HG03565 (cell line): ENCODE measurements around the gene OSTF1.
A peak's percentile ranks its signal among the peaks of the same experiment; 100 is the strongest.

Experiments used
- ATAC-seq: cut with Tn5 transposase; IDR thresholded peaks from one replicate; pipeline ENCODE4 v1.9.1; 2021; ENCODE audit warnings: mild to moderate bottlenecking, moderate library complexity; ENCODE audit not compliant: unreplicated experiment

OSTF1 gene

DNA sequence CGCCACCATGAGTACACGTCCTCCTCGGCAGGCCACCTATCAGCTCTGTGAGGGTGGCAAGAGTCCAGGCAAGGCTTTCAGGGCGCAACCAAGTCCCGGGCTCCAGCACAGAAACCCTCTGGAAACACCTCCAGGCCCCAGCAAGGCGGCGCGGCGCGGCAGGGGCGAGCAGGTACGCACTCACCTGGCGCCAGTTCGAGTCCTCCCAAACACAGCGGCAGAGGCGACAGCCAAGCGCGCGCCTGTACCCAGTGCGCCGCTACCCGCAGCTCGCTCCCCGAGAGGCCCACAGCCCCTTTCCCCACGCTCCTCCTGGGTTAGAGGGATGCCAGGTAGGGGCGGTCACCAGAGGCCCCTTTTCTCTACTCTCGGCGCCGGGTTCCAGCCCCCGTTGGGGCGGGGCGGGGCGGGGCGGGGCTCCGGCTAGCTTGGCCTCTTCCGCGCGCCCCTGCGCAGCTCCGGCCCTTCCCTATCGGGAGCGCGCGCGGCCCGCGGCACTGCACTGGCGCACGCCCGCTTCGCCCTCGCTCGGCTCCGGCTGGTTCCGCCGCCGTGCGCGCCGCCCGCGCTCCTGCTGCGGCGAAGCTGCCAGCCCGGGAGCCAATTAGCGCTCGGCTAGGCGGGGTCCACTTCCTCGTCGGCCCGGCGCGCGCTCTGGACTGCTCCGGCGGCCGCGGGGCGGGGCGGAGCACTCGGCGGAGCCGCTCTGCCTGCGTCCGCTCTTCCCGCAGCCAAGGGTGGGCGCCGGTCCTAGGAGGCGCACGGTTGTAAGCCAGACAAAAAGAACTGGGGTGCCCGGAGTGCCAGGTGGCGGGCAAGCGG lies at the start of gene OSTF1, which contains the start of gene NMRK1:
Gene OSTF1, plus strand, starts transcription at position 691 of the 822 bp plus-strand sequence. CDS start 179 bp downstream, outside the sequence.
Gene NMRK1, minus strand, starts transcription at position 332 of the 822 bp plus-strand sequence. CDS start 5,040 bp downstream, outside the sequence.
- peak; percentile 89 for ATAC-seq

GRCh38 chr9:75039009-75039408 lies 49.3 kb upstream of the OSTF1 start:
- no peak for ATAC-seq

DNA sequence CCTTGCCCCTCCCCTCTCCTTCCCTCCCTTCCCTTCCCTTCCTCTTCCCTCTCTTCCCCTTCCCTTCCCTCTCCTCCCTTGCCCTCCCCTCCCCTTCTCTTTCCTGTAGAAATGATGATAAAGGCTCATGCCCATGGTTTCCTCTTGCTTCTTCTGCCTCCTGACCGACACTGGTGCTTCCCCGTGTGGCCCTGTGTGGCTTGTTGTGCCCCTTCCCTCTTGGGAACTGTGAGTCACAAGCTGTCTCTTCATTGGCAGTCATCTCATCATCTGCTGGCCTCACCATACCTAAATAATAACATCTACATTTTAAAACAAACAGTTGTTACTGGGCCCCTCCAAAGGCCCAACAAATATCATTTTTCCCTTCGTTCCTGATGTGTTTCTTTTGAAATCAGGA lies 48.5 kb upstream of the OSTF1 start:
- ATAC-seq, result no peak

GRCh38 chr9:75041041-75041440 lies 47.3 kb upstream of the OSTF1 start:
- ATAC-seq, result no peak

DNA sequence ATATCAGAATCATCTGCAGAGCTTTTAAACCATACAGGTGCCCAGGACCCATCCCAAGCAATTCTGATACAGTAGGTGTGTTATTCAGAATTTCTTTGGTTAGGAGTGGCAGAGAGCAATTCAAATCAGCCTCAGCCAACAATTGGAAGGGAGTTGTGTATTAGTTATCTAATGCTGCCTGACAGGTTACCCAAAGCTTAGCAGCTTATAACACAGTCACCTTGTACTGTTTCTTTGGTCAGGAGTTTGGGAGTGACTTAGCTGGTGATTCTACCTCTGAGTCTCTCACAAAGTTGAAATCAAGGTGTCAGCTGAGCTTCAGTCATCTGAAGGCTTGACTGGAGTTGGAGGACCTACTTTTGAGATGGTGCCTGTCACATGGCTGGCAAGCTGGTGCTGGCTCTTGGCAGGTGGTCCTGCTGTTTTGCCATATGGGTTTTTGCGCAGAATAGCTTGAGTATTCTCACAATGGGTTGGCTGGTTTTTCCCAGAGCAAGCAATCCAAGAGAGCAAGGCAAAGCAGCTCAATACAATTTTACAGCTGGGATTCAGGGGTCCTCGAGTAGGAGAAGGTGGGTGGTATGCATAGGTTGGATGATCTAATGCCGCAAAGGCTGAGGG lies 41.5 kb upstream of the OSTF1 start:
- ATAC-seq, result no peak

DNA sequence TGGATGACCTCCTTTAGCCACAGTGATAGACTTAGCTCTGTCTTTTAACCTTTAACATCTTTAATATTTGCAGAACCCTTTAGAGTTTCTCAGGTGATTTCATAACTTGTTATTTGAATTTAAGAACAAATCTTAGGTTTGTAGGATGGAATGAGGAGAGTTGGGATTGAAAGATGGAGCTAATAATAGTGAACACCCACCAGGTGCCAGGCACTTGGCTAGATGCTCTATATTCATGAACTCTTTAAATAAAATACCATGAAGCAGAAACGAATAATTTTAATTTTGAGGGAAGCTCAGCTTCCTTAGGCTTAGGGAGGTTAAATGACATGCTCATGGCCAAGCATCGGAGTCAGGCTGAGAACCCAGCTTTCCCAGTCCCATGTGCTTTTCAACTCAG lies 40.8 kb upstream of the OSTF1 start:
- ATAC-seq, result no peak

DNA sequence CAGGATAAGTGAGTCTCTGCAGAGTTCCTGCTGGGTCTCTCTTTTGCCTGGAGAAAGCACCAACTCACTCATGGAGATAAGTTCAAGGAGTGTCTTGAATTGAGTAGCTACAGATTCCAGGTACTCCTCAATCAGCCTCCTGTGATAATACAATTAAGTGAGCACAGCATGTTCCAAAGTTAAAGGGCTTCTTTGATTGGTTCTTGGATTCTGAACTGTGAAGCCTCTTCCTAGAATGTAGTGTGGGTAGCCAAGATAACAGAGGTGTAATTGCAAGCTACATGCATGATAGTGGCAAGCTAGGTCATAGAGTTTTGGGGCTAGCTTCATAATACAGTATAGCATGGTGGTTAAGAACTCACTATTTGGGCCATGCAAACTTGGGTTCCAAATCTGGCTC lies 37.0 kb upstream of the OSTF1 start:
- ATAC-seq, result no peak

- peak; percentile 98 for ATAC-seq
These were observed 34.4 kb upstream of the OSTF1 start for GRCh38 chr9:75053869-75054268.

- no peak for ATAC-seq
These were observed 33.8 kb upstream of the OSTF1 start for GRCh38 chr9:75054368-75055001.

GRCh38 chr9:75061169-75061568 lies 27.1 kb upstream of the OSTF1 start:
- no peak for ATAC-seq

DNA sequence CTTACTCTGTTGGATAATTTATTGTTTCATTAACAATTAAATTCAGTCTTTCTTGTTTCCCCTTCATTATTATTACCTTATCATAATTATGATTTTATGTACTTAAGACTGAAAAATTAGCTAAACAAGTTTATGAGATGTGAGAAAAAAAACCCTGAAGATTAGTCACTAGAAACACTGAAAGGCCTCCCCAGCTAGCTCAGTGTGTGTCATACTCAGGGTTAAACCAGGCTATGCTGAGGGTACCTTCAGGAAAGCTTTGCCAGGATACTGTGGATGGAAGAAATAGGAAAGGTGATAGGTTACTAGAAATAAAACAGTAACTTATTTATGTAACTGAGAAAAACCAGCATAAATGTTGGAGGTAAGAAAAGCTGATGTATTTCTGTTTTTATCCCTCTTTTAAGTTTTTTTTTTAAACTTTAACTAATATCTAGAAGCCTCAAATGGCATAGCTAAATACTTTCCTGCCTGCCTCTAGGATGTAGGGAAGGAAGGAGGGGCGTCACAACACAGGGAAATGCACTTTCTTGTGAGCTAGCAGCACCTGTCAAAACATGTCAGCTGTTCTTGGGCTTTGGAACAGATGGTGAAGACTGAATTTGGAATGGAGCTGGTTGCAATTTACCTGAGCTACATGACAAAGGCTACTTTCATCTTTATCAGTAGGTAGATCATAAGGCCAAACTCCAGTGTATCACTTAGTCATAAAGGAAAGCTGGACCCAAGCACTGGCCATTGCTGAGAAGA lies 24.6 kb upstream of the OSTF1 start:
- ATAC-seq, result no peak

DNA sequence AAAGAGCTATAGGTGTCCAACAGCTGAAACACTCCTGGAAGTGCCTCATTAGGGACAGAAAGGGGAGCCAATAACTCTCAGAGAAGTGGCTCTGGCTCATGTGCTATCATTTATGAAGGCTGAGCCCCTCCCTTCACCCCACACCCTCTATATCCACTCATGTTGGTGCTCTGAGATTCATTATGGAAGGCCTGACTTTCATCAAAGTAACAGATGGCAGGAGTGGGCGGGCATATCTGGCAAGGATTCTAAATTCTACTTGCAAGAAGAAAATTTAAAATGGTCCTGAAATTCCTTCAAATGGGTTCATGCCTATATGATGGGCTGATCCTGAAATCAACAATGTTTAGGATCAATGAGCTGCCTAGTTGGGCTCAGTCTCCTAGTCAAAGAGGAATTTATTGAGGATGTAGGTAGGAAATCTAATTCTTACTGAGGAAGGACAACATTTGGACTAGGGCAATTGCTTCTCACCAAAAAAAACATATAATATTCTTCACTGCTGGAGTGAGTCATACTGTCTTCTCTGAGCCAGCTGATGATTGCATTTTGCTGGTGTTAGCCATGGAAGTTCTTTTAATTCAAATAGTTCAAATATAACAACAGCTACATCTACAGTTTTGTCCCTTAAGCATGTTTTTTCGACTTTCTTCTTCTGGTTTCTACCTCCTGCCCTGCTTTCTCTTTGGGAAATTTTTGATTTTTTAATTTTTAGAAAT lies 23.8 kb upstream of the OSTF1 start:
- ATAC-seq, result no peak

- no peak for ATAC-seq
These were observed 22.8 kb upstream of the OSTF1 start for GRCh38 chr9:75065510-75065909.

DNA sequence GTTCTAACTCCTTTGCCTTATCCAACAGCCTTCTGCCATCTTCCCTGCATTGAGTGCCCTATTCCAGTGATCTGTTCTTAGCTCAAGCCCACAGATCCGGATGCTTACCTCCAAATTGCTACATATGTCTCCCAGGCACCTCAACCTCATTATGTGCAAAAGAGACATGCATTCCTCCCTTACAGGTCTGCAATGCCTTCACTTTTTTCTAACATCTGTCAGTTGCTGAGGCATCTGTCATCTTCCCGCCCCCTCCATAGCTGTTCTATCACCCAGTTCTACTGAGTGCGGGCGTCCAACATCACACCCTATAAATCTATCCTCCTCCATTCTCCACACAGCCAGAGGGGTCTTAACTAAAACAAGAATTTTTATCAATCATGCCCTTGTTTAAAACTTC lies 20.4 kb upstream of the OSTF1 start:
- no peak for ATAC-seq

DNA sequence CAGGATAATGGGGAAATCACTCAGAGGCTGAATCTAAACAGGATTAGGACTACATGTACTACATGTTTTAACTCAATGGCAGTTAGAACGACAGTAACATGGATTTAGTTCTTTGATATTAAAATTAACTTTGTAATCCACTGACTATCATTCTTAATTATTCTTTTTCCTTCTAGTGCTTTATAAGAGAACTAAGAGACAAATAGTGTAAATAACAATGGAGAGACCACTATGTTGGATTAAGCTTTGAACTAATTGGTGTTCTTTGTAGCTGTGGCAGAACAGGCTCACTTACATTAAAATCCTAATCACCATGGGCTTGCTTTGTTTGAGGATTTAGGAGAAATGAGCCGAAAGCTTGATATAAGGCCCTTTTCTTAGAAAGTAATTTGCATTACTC lies 19.1 kb upstream of the OSTF1 start:
- ATAC-seq, result no peak

GRCh38 chr9:75071530-75072122 lies 16.7 kb upstream of the OSTF1 start:
- peak; percentile 61 for ATAC-seq

DNA sequence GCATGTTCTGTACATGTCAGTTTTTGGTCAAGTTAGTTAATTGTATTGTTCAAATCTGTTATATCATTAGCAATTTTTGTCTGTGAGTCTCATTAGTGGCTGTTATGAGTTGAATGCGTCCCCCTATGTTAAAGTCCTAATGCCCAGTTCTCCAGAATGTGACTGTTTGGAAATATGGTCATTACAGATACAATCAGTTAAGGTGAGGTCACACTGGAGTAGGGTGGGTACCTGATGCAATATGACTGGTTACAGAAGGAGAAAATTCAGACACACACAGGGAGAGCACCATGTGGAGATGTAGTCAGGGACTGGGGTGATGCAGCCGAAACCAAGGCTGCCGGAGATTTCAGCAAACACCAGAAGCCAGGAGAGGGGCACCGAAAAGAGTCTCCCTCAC lies 15.4 kb upstream of the OSTF1 start:
- ATAC-seq, result no peak

DNA sequence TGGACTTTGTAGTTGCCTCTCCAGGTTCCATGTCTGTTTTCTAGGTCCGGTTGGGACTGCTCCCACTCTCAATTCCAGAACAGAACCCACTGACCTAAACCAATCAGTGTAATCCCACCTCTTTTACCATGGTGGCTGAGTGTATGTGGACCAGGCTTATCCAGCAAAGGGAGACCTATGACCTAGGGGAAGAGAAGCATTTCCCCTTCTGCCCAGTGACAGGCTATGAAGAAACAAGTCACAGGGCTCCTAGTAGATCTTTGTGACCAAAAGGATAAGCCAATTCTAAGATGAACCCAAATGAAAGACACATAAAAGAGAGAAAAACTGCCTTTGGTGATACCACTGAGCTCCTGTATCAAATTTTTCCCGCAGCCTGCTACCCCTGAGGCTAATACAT lies 6.7 kb upstream of the OSTF1 start:
- ATAC-seq, result no peak

DNA sequence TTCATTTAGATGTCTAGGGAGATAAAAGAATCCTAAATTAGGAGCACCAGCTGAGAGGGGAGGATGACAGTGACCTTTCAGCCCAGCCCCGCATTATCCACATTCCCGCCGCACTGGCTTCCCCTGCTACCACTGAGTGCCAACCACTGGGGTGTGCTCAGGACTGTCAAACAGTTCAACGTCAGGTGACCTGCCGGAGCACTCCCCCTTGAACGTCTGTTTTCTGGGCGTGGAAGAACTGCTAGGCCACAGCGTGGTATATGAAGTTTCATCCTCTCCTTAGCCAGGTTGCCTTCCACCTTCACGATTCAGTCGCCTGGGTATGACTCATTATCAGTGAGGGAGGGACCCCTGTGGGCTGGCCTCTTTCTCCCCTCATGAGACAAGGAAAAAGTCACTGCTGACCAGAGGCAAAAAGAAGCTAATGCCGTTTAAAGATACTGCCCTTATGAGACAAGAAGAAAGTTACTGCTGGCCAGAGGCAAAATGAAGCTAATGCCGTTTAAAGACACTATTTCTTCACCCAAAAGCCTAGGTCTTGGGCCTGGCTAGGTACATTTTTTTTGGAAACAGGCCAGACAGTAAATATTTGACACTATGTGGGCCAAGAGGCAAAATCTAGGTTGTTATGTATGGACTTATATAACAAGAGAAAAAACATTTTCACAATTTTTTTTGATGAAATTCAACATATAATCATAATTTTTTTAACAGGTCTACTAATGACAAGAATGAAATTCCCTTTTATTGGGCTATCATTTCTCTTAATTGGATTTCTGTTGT lies 4.9 kb upstream of the OSTF1 start:
- ATAC-seq, result no peak
